ENCODE data around the gene CC2D2B. TPM values are rescaled to one million over a fixed set of nuclear protein-coding genes. Genes with fewer than 3 reads are reported as not detected.

The CC2D2B gene
- total and polyA plus RNA-seq, 2 of the 13 experiments (the other 11 are each of a cell fraction or from before 2014, with no cell fraction given), result 0.20 TPM; not detected in 1

DNA sequence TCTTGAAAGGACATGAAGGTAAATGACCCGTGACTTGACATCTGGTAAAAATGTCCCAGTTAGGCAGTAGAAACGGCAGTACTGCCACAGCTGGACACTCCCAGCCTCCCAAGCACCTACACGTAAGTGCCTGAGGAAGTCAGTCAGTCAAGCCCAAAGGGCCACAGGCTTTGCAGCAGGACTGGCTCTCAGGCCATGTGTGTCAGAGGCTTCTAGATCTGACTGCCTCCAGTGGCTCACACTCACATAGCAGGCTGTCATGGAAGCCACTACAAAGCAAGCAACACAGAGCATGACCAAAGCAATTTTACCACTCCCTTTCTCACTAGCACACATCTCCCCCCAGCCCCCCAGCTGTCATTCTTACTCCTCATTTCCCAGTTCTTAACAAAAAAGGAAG is 117.8 kb downstream of the CC2D2B start (continued):
- TF ChIP-seq, protein P1, sequence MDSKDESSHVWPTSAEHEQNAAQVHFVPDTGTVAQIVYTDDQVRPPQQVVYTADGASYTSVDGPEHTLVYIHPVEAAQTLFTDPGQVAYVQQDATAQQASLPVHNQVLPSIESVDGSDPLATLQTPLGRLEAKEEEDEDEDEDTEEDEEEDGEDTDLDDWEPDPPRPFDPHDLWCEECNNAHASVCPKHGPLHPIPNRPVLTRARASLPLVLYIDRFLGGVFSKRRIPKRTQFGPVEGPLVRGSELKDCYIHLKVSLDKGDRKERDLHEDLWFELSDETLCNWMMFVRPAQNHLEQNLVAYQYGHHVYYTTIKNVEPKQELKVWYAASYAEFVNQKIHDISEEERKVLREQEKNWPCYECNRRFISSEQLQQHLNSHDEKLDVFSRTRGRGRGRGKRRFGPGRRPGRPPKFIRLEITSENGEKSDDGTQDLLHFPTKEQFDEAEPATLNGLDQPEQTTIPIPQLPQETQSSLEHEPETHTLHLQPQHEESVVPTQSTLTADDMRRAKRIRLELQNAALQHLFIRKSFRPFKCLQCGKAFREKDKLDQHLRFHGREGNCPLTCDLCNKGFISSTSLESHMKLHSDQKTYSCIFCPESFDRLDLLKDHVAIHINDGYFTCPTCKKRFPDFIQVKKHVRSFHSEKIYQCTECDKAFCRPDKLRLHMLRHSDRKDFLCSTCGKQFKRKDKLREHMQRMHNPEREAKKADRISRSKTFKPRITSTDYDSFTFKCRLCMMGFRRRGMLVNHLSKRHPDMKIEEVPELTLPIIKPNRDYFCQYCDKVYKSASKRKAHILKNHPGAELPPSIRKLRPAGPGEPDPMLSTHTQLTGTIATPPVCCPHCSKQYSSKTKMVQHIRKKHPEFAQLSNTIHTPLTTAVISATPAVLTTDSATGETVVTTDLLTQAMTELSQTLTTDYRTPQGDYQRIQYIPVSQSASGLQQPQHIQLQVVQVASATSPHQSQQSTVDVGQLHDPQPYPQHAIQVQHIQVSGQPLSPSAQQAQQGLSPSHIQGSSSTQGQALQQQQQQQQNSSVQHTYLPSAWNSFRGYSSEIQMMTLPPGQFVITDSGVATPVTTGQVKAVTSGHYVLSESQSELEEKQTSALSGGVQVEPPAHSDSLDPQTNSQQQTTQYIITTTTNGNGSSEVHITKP (CRISPR knock-in tag; IDR thresholded peaks at IDR 0.05; ENCODE audit: low read depth), result no peak
- TF ChIP-seq CENPT (CRISPR knock-in tag; IDR thresholded peaks at IDR 0.05; ENCODE audit: low read depth) (no peak), MTF1 (CRISPR knock-in tag; IDR thresholded peaks at IDR 0.05) (no peak), NFE2L1 (CRISPR knock-in tag; IDR thresholded peaks at IDR 0.05; ENCODE audit: borderline replicate concordance) (no peak), RAD51 (IDR thresholded peaks at IDR 0.05; ENCODE audit: borderline replicate concordance) (no peak), PAWR (CRISPR knock-in tag; IDR thresholded peaks at IDR 0.05; ENCODE audit: borderline replicate concordance) (no peak), DR1 (CRISPR knock-in tag; IDR thresholded peaks at IDR 0.05) (no peak), THAP11 (CRISPR knock-in tag; IDR thresholded peaks at IDR 0.05) (no peak), PLRG1 (conservative IDR thresholded peaks at IDR 0.05) (no peak), ZNF326 (CRISPR knock-in tag; IDR thresholded peaks at IDR 0.05; ENCODE audit: borderline replicate concordance) (no peak), ADNP (CRISPR knock-in tag; IDR thresholded peaks at IDR 0.05) (no peak)
- TF ChIP-seq, protein P2, sequence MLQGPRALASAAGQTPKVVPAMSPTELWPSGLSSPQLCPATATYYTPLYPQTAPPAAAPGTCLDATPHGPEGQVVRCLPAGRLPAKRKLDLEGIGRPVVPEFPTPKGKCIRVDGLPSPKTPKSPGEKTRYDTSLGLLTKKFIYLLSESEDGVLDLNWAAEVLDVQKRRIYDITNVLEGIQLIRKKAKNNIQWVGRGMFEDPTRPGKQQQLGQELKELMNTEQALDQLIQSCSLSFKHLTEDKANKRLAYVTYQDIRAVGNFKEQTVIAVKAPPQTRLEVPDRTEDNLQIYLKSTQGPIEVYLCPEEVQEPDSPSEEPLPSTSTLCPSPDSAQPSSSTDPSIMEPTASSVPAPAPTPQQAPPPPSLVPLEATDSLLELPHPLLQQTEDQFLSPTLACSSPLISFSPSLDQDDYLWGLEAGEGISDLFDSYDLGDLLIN (CRISPR knock-in tag; IDR thresholded peaks at IDR 0.05; ENCODE audit: borderline replicate concordance), result no peak
- TF ChIP-seq, protein P3, sequence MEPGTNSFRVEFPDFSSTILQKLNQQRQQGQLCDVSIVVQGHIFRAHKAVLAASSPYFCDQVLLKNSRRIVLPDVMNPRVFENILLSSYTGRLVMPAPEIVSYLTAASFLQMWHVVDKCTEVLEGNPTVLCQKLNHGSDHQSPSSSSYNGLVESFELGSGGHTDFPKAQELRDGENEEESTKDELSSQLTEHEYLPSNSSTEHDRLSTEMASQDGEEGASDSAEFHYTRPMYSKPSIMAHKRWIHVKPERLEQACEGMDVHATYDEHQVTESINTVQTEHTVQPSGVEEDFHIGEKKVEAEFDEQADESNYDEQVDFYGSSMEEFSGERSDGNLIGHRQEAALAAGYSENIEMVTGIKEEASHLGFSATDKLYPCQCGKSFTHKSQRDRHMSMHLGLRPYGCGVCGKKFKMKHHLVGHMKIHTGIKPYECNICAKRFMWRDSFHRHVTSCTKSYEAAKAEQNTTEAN (CRISPR knock-in tag; conservative IDR thresholded peaks at IDR 0.05), result no peak
